Spleen (tissue), 7 donors: Measurements from ENCODE around the gene CRYBG3.

Source experiments
- POLR2A ChIP-seq, 3 donors: fragments of 450-650 bp; IDR thresholded peaks; one replicate each; pipeline ENCODE4 v1.5.1; 2017; ENCODE audit warnings: antibody characterized with exemption in 3 of 3, mild to moderate bottlenecking in 1 of 3
- TF ChIP-seq, protein P1 (sequence below), 11 experiments: fragments of 200-600 bp in 7 of 11; fragments of 450-650 bp in 4 of 11; sonication (generic) in 4 of 11; IDR thresholded peaks in 8 of 11; conservative IDR thresholded peaks in 3 of 11; 1 replicate in 7 of 11; 2 replicates in 4 of 11; pipeline versions ENCODE4 v1.4.0 to v1.8.0; 2016 to 2021; ENCODE audit warnings: antibody characterized with exemption in 11 of 11, inconsistent platforms in 4 of 11, mild to moderate bottlenecking in 1 of 11
- donor health status: DM: no; HTN: no; CAD: no; lungs with moderate emphysema.
- donor health status: DM: no; HTN: no; CAD: no.
- donor health status: DM: no; HTN: no; CAD: no.

DNA sequence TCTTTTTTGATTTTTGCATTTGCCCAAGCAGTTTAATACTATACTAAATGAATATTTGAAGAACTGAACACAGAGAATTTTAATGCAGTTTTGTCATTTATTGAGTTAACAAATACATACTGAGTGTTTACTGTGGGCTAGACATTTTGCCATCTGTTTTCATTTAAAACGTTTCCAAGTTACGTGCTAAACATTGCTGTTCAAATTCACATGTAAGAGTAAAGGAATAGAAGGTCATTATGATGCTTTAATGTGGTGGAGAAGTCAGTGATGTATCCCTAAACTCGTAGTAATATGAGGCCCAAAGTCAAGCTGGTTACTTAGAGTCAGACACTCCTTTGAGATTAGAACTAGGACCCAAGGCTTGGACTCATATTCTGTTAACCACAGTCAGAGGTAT is 49.4 kb downstream of the CRYBG3 start:
- TF ChIP-seq, protein P1, sequence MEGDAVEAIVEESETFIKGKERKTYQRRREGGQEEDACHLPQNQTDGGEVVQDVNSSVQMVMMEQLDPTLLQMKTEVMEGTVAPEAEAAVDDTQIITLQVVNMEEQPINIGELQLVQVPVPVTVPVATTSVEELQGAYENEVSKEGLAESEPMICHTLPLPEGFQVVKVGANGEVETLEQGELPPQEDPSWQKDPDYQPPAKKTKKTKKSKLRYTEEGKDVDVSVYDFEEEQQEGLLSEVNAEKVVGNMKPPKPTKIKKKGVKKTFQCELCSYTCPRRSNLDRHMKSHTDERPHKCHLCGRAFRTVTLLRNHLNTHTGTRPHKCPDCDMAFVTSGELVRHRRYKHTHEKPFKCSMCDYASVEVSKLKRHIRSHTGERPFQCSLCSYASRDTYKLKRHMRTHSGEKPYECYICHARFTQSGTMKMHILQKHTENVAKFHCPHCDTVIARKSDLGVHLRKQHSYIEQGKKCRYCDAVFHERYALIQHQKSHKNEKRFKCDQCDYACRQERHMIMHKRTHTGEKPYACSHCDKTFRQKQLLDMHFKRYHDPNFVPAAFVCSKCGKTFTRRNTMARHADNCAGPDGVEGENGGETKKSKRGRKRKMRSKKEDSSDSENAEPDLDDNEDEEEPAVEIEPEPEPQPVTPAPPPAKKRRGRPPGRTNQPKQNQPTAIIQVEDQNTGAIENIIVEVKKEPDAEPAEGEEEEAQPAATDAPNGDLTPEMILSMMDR (IDR thresholded peaks at IDR 0.05 in 8 of 11, conservative IDR thresholded peaks at IDR 0.05 in 3 of 11): no peak
- TF ChIP-seq POLR2A (IDR thresholded peaks at IDR 0.05): no peak
